NCI-H345 treated with DMSO at 0.1 percent for 48 hours (cell line): ENCODE measurements around the gene RGL3.
"Not testable (repeated sequence)": the region's sequence is repeated elsewhere in the genome, so short reads cannot be mapped to it uniquely, and the experiment has no call there.

Source experiments
- DNase-seq: peaks from one replicate; lab custom pipeline; 2025; ENCODE audit not compliant: unreplicated experiment; lab: John Stamatoyannopoulos, UW

RGL3 gene

DNA sequence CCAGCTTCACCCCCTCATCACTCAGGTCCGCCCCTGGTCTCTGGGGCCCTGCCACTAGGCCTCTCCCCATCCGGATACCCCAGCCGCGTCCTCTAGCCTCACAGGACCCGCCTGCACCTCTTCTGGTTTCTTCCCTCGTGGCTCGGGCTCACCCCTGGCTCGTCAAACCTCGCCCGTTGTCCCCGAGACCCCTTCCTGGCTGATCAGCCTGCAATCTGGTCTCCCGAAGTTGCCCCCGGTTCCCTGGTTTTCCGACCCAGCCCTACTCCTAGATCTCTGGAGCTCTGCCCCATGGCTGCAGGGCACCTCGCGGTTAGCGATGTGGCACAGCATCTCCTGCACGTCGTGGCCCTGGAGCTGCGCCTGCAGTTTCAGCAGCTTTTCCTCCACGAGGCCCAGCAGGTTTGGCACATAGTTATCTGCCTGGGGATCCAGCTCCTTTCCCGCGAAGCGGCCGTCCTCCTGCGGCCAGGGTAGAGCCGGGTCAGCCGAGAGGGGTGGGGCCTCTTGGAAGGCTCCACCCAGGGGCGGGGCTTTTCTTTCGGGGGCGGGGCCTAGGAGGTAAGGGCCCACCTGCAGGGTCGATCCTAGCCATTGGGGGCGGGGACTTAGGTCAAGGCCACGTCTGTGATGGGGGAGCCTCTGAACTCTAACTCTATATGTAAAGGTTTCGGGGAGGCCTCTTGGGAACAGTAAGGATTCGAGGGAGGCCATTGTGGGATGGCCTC, 2.4 kb upstream of the RGL3 start:
- no peak for DNase-seq

DNA sequence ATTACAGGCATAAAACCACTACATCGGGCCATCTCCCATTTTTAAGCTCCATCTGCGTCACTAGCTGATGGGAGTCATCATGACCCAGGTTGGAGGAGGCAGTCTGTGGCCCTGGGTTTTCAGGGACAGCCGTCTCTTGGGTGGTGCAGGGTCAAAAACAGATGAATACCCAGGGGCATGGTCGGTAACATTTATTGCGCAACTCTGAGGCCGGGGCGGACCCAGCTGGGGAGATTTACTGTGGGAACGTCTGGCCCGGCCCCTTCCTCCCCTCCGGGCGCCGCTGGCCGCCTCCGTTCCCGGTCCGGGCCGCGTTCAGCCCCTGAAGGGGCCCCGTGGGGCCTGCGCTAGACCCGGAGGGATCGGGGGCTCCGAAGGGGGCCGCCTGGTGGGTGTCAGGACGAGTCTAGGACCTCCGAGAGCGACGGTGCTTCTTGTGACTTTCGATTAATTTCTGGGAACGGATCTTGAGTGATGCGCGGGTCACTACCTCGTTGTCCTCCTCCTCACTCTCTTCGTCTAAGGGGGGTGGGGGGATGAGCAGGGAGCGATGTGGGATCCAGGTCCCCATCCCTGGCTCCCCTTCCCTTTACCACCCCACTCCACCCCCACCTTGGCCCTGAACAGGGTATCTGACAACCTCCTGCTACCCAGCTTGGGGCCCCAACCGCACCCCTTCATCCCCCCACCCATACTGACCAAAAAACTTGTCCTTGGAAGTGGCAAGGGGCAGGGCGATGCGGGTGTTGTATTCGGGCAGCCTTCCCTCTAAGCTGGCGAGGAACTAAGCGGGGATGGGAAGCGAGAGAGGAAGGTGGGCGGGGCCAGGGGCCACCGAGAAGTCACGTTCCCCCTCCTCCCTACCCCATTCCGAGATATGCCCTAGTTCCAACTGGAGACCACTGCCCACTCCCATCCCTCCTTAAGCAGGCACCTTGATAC, 1.6 kb upstream of the RGL3 start:
- no peak for DNase-seq

DNA sequence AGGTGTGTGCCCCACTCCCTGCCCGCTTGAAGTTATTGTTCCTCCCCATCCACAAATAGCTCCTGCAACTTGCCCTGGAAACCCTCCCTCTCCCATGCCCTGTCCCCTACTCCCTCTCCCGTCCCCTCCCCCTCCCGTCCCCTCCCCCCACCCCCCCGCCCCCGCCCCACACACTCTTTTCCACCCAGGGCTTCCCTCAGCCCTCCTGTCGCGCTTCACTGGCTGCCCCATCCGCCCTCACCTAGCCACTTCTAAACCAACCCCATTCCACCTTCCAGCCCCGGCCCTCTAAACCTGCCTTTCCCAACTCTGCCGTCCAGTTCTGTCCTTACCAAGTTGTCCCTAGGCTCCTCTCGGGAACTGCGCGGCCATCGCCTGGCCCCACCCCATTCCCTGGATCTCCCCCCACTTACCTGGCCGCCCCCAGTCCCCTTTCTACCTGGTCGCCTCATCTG, 993 bp downstream of the RGL3 start:
- no peak for DNase-seq

DNA sequence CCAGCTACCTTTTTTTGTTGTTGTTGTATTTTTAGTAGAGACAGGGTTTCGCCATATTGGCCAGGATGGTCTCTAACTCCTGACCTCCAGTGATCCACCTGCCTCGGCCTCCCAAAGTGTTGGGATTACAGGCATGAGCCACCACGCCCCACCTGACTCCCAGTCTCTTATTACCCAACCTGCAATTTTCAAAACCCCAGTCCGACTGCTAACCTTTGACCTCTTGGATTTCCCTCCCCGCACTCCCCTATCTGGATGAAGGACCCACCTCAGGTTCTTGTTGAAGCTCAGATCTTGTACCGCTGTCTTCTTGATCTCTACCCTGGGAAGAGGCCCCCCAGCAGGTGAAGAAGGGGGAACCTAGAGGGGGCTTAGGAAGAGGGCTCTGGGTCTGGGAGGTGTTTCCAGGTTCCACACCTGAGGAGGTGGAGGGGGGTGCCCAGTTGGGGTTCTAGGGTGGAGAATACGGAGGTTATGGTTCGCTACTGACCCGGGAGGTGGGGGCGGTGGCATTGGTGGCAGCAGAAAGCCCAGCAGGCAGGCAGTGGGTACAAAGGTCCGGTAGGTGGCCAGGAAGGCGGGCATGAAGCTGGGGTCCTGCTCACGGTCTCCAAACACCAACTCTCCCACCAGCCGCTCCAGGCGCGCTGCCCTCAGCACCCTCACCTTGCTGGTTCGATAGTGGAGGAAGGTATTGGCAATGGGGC, 2.6 kb downstream of the RGL3 start:
- DNase-seq, result no peak

DNA sequence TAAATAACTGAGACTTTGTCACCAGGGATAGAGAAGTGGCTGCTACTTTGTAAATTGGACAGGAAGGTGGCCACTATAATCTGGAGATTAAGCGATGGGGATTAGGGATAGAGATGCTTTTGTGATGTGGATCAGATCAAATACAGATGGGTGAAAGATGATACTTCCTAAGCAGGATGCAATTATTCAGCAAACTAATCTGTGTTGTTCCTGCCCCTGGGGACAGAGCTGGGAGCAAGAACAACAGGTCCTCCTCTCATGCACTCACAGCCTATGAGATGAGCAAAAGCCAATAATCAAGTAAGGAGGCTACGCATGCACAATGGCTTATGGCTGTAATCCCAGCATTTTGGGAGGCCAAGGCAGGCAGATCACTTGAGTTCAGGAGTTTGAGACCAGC, 4.6 kb downstream of the RGL3 start:
- no peak for DNase-seq

DNA sequence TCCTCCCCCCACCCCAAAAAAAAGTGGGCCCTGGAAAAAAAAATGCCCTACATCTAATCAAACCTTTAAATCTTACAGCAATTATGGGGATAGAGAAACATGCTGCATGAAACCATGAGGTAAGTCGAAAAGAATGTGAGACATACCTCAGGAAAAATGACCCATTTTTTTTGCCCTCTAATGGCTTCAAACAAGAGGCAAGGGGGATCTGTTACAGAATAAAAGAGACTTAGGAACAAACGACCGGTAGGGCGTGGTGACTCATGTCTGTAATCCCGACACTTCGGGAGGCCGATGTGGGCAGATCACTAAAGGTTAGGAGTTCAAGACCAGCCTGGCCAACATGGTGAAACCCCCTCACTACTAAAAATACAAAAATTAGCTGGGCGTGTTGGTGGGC, 8.4 kb downstream of the RGL3 start:
- no peak for DNase-seq

DNA sequence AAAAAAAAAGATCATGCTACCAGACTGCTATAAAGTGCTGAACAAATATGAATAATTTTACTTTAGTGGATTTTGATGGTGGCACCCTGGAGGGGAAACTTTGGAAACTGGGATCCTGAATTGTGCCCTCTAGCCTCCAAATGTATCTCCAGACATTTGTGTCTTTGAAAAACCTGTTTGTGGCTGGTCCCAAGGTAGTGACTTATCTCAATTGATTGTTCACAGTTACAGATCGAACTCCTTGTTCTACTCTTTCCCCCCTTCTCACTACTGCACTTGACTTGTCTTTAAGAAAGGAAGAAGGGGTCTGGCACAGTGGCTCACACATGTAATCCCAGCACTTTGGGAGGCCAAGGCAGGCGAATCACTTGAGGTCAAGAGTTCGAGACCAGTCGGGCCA, 10.5 kb downstream of the RGL3 start:
- no peak for DNase-seq

DNA sequence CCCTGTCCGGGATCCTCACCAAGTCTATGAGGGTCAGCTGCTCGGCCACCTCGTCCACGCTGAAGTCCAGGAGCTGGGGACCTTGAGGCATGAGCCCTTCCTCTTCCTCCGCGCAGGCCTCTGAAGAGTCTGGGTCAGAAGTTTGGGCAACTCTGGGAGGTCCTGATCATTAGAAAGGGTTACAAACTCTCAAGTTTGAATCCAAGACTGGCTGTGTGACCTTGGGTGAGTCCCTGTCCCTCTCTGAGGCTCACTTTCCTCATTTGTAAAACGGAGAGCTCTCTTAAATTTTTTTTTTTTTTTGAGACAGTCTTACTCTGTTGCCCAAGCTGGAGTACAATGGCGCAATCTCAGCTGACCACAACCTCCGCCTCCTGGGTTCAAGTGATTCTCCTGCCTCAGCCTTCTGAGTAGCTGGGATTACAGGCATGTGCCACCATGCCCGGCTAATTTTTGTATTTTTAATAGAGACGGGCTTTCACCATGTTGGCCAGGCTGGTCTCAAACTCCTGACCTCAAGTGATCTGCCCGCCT, 12.3 kb downstream of the RGL3 start:
- not testable (repeated sequence) for DNase-seq

DNA sequence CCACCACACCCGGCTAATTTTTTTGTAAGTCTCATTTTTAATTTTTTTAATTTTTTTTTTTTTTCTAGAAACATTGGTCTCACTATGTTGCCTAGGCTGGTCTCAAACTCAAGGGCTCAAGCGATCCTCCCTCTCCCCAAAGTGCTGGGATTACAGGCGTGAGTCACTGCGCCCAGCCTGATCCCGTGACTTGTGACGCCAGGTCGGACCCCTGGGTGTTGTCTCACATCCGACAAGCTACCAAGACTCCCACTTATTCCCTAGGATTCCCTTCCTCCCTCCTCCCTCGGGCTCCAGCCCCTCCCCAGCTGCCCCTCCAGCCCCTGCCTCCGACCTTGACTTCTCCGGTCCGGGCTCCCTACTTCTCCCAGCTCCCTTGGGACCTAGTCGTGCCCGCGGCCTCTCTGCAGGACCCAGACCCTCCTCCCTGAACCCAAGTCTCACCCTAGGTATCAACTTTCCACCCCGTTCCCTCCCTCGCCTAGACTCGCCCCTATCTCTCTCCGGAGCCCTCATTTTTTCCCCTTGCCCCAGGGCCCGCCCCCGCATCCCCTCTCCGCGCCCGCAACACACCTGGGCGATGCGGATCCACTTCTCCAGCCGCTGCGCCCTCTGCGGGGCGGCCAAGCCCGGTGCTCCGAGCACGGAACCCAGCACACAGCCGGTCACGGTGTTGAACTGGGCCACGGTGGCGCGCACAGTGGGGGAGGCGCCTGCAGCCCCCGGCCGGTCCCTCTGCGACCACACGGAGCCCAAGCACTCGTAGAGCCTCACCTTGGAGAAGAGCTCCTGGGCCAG, 13.1 kb downstream of the RGL3 start:
- no peak for DNase-seq

DNA sequence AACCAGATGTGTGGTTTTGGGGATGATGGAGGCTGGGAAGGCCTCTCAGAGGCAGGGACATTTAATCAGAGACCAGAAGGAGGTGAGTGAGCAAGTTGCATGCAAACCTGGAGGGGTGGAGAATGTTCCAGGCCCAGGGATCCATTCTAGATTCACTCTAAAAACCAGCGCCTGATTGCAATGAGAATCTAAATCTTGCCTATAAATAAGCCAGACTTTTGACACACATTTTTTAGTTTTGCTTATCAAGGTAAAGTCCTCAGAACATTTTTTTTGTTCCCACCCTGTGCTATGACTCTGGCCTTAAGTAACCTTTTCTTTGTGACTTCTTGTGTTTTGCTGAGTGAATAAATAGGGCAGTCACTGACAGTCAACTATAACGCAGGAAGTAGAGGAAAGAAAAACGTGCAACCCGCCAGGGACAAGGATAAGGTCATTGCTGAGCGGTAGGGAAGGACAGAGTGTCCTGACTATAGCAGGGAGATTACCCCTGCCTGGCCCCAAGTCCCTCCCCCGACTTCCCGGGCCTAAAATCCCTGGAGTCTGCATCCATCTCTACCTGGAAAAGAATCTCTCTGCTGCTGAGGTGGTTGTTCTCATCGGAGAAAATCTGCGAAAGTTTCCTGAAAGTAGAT, 14.4 kb downstream of the RGL3 start:
- no peak for DNase-seq

DNA sequence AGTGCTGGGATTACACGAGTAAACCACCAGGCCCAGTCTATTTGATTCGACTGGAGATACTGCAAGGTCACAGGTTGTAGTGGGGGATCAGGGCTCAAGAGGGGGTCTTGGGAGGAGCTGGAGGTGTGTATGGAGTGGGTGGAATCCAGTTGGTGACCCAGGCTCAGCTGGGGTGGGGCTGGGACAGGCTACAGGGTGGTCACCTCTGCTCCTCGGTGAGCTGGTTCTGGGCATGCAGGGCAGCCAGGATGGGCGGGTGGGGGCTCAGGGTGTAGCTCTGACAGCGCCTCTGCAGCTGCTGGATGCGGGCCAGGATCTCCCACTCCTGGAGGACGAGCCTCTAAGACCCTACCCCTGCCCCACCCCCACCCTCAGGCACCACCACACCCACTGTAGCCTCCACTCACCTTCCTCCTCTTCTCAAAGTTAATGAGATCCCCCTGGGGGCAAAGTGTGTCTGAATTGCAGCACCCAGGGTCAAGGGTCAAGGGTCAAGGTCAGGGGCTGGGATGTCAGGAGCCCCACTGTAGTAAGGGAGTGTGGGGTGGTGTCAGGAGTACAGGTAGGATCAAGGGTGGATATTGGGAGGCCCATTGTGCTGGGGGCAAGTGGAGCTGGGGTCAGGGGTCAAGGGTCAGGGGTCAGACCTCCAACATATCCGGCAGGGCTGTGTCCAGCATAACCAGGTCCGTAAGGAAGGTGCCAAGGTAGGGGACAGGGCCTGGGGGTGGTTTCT, 17.1 kb downstream of the RGL3 start:
- DNase-seq, result no peak

DNA sequence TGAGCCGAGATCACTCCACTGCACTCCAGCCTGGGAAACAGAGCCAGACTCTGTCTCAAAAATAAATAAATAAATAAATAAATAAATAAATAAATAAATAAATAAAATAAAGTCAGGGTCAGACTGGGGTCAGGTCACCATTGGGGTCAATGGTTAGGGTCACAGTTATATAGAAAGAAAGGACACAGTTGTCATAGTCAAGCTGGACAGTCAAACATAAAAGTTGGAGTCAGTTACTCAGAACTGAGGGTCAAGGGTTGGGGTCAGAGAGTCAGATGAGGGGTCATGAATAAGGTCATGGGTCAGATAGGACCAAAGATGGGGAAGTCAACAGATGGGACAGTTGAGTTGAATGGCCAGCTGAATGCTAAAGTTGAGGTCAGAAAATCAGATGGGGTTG, 18.3 kb downstream of the RGL3 start:
- DNase-seq, result no peak

DNA sequence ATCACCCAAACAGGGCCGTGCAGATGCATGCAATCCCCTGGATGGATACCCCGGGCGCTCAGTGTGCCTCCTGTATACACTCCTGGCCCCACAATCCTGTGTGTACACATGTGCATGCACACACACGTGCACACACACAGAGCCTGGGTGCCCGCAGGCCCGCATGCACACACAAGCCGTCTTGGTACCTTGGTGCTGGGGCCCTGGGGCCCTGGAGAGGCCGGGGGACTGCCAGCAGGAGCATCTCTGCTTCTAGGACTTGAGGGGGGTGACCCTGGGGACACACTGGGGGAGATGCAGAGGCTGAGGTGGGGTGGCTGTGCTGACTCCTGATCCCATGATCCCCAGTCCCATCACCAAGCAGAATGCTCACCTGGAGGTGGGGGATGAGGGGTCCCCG, 19.4 kb downstream of the RGL3 start:
- no peak for DNase-seq

DNA sequence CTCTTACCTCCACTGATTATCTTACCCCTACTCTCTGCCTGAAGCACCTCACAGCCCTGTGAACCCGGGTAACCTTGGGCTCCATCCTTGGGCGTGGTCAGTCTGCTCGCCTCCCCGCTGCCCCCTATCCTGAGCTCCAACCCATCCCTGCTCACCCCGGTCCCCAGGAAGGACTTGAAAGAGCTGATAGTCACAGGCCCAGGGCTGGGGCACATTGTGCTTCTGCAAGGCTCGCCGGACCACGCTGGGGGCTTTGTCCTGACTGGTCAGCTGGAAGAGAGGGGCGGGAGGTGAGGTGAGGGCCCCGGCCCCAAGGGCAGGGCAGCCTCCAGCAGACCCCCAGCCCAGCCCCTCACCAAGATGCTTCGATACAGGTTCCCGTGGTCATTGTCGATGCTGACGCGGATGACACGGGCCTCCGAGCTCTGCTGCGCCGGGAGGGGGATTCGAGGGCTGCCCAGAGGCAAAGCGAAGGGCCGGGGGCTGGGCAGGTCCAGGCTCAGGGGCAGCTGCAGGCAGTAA, 22.0 kb downstream of the RGL3 start:
- DNase-seq, result no peak

DNA sequence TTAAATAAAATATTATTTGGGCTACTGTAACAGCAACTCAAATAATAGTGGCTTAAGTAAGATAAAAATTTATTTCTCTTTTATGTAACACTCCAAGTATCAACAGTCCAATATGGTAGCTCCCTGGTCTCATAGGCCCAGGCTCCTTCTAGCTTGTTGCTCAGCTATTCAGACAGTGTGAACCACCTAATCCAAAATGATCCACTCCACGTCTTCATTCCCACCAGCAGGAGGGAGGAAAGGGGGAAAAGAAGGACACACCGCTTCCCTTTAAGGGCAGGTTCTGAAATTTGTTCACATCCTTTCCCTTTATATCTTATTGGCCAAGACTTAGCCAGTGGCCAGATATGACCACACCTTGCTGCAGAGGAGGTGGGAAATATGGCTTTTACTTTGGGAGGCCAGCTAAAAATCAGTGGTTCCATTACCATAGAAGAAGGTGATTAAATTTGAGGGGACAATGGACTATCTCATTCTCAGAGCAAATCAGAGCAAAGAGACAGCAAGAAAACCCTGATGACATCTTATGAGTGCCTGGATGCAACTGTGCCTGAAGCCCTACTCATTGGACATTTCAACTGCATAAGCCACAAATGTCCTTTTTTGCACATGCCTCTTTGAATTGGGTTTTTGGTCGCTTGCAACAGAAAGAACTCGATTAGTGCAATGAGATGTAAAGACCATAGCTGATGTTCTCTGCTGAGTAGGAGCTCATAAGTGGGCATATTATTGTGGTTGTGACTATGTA, 28.0 kb downstream of the RGL3 start:
- no peak for DNase-seq

DNA sequence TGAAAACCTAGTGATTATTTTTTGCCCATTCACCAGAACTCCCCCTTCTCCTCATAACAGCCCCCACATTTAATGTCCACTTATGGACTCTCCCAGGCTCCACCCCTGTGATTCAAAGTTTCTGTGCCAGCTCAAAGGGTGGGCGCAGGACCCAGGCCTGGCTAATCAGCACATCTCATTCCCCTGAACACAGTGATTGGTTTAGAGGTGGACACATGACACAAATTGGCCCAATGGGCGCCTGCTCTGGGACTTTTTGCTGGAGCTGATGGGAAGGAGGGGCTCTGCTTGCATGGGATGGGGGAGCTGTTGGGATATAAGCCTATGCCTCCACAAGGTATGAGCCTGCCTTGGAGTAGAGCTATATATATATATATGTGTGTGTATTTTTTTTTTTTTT, 28.8 kb downstream of the RGL3 start:
- DNase-seq, result no peak

DNA sequence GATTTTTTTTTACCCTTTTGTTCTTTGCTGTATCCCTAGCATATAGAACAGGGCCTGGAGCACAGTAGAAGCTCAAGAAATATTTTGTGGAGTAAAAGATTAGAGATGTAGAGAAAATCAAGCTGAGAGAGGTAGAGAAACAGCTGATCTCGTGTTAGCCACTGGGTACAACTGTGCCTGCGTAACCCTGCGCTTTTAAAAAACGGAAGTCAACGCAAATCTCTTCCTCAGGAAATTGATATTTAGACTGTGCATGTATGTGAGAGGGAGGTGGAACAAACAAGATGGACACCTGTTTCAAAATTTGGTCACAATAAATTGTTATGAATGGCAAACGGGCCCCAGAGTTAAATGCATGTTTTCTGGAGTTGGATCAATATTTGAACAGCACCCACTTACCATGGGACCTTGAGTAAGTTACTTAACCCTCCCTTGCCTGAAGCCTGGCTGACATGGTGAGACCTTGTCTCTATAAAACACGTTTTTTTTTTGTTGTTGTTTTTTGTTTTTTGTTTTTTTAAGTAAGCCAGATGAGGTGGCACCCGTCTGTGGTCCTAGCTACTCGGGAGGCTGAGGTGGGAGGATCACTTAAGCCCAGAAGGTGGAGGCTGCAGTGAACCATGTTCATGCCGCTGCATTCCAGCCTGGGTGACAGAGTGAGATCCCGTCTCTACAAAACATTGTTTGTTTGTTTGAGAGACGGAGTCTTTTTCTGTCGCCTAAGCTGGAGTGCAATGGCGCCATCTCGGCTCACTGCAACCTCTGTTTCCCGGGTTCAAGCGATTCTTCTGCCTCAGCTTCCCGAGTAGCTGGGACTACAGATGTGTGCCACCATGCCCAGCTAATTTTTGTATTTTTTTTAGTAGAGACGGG, 31.7 kb downstream of the RGL3 start:
- no peak for DNase-seq

DNA sequence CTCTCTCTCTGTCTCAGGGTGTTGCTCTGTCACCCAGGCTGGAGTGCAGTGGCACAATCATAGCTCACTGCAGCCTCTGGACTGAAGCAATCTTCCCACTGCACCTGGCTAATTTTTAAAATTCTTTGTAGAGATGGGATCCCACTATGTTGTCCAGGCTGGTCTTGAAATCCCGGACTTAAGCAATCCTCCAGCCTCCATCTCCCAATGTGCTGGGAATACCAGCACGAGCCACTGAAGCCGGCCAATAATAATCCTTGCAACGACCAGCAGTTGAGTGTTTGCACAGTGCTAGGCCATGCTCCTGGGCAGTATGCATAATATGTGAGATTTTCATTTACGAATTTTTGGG, 34.4 kb downstream of the RGL3 start:
- no peak for DNase-seq
